Thyroid gland (tissue), 4 donors: ENCODE measurements around the gene TDRD9. TPM values are rescaled to one million over a fixed set of nuclear protein-coding genes. Genes with fewer than 3 reads are reported as not detected.
A peak's percentile ranks its signal among the peaks of the same experiment; 100 is the strongest.

ENCODE experiments used
- DNase-seq, 2 donors: peaks; one replicate each; pipeline ENCODE4 v3.0.0-alpha.2; 2019
- H3K27ac ChIP-seq, 3 donors: fragments of 200-600 bp; sonication (generic); 1 replicate in 2 of 3; 2 replicates in 1 of 3; pipeline ENCODE4 v1.5.1; 2016 to 2019; ENCODE audit warnings: mild to moderate bottlenecking in 1 of 3, moderate library complexity in 1 of 3
- H3K27me3 ChIP-seq: fragments of 200-600 bp; sonication (generic); one replicate; pipeline ENCODE4 v1.5.1; 2019
- H3K36me3 ChIP-seq, 2 donors: fragments of 200-600 bp; sonication (generic); one replicate each; pipeline ENCODE4 v1.5.1; 2016 to 2019
- H3K4me1 ChIP-seq, 2 donors: fragments of 200-600 bp; sonication (generic); one replicate each; pipeline ENCODE4 v1.5.1; 2017 to 2019
- H3K4me3 ChIP-seq, 3 donors: fragments of 200-600 bp; sonication (generic); replicated peaks in 1 of 3; 1 replicate in 2 of 3; 2 replicates in 1 of 3; pipeline ENCODE4 v1.5.1; 2016; ENCODE audit warnings: mild to moderate bottlenecking in 1 of 3
- H3K9me3 ChIP-seq: fragments of 200-600 bp; sonication (generic); one replicate; pipeline ENCODE4 v1.5.1; 2017
- POLR2A ChIP-seq, 2 donors: fragments of 450-650 bp; IDR thresholded peaks; one replicate each; pipeline ENCODE4 v1.6.1; 2017; ENCODE audit warnings: antibody characterized with exemption in 2 of 2, mild to moderate bottlenecking in 2 of 2, moderate library complexity in 1 of 2
- WGBS, 2 donors: methylation state at CpG; one replicate each; pipeline ENCODE4 v1.1.5; 2017; 5-methylcytosine and 5-hydroxymethylcytosine counted together
- intact Hi-C: fragments of 100-400 bp; cut with DNase I; formaldehyde crosslinking; loops from one replicate; pipeline ENCODE4 v1.15.1; 2023
- total RNA-seq, 4 donors: library from RNA; depleted of rRNA; stranded (reverse); fragments of >200 nt; gene quantifications; one replicate each; pipeline ENCODE4 v1.2.3, GENCODE V29; 2016
- TF ChIP-seq, protein P1 (sequence below), 6 experiments: fragments of 200-600 bp in 3 of 6; fragments of 450-650 bp in 3 of 6; sonication (generic) in 3 of 6; IDR thresholded peaks; one replicate each; pipeline ENCODE4 v1.5.1; 2016 to 2019; ENCODE audit warnings: antibody characterized with exemption in 6 of 6, mild to moderate bottlenecking in 2 of 6, inconsistent platforms in 1 of 6, moderate library complexity in 1 of 6

Gene TDRD9
- total RNA-seq, 4 donors from 2014 or later: 27.4 to 85.1 (median 50.0) TPM

DNA sequence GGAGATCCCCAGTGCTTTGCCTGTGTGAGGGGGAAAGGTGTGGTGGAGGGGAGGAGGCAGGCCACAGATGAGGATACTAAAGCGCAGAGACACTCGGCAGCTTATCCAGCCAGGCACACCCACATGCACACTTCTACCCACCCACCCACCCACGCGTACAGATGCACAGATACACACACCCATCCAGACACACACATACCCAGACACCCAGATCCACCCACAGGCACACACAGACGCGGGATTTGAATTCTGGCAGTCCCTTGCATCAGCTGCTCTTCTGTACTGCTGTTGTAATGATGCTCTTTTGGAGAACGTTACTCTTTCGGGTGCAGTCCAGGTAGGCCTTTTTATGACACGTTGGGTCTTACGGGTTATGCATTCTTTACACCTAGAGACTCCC lies 69.8 kb downstream of the TDRD9 start:
- intact Hi-C loops: no loop called here
- no peaks in the 10 kb centered on the region for H3K36me3 ChIP-seq
- H3K27ac ChIP-seq: no peak overlapping the region
- H3K4me1 ChIP-seq: peaks cover 24 to 37% of the 10 kb centered on the region in 2 donors
- no peaks in the 10 kb centered on the region for H3K27me3 ChIP-seq
- TF ChIP-seq, protein P1, sequence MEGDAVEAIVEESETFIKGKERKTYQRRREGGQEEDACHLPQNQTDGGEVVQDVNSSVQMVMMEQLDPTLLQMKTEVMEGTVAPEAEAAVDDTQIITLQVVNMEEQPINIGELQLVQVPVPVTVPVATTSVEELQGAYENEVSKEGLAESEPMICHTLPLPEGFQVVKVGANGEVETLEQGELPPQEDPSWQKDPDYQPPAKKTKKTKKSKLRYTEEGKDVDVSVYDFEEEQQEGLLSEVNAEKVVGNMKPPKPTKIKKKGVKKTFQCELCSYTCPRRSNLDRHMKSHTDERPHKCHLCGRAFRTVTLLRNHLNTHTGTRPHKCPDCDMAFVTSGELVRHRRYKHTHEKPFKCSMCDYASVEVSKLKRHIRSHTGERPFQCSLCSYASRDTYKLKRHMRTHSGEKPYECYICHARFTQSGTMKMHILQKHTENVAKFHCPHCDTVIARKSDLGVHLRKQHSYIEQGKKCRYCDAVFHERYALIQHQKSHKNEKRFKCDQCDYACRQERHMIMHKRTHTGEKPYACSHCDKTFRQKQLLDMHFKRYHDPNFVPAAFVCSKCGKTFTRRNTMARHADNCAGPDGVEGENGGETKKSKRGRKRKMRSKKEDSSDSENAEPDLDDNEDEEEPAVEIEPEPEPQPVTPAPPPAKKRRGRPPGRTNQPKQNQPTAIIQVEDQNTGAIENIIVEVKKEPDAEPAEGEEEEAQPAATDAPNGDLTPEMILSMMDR (IDR thresholded peaks at IDR 0.05): no peak
- TF ChIP-seq POLR2A (IDR thresholded peaks at IDR 0.05): no peak
- no peaks in the 10 kb centered on the region for H3K9me3 ChIP-seq
- no peak for DNase-seq
- WGBS, 2 donors: 93 to 95% methylated on average over 10 of the region's 10 CpGs
- H3K4me3 ChIP-seq: no peak overlapping the region

GRCh38 chr14:103999795-104000440 lies 71.7 kb downstream of the TDRD9 start:
- Histone ChIP-seq H3K27me3 (no peaks in the 10 kb centered on the region), H3K4me1 (peaks cover 23 to 25% of the 10 kb centered on the region in 2 donors), H3K9me3 (no peaks in the 10 kb centered on the region), H3K36me3 (no peaks in the 10 kb centered on the region), H3K4me3 (no peak overlapping the region), H3K27ac (peak overlapping the region in 1 of 3 donors; percentile 83)
- intact Hi-C loops: no loop called here
- TF ChIP-seq POLR2A (IDR thresholded peaks at IDR 0.05): no peak
- TF ChIP-seq, protein P1 (IDR thresholded peaks at IDR 0.05): no peak
- DNase-seq: peak in 1 of 2 donors; percentile 50
- 85 to 92% methylated on average over 7 of the region's 7 CpGs for WGBS, 2 donors

- no peak for TF ChIP-seq POLR2A (IDR thresholded peaks at IDR 0.05)
- TF ChIP-seq, protein P1 (IDR thresholded peaks at IDR 0.05): peak in 1 of 6 experiments; percentile 12
- WGBS, 2 donors: 79 to 81% methylated on average over 4 of the region's 4 CpGs
- Histone ChIP-seq H3K27ac (peak overlapping the region in 2 of 3 donors; percentile 81 to 83), H3K4me1 (peaks cover 18 to 20% of the 10 kb centered on the region in 2 donors), H3K27me3 (no peaks in the 10 kb centered on the region), H3K36me3 (no peaks in the 10 kb centered on the region), H3K9me3 (no peaks in the 10 kb centered on the region), H3K4me3 (no peak overlapping the region)
- DNase-seq: no peak
- intact Hi-C loops: no loop called here
These were observed 72.7 kb downstream of the TDRD9 start for GRCh38 chr14:104001003-104001402.

- TF ChIP-seq, protein P1 (IDR thresholded peaks at IDR 0.05): no peak
- peak in 1 of 2 donors; percentile 7 for TF ChIP-seq POLR2A (IDR thresholded peaks at IDR 0.05)
- DNase-seq: peak; percentile 33 to 67
- H3K27me3 ChIP-seq: no peaks in the 10 kb centered on the region
- H3K36me3 ChIP-seq: no peaks in the 10 kb centered on the region
- peaks cover 18 to 20% of the 10 kb centered on the region in 2 donors for H3K4me1 ChIP-seq
- no peak overlapping the region for H3K4me3 ChIP-seq
- 81% methylated on average over 6 of the region's 6 CpGs for WGBS, 2 donors
- peak overlapping the region; percentile 24 to 83 (median 81) for H3K27ac ChIP-seq
- H3K9me3 ChIP-seq: no peaks in the 10 kb centered on the region
- intact Hi-C loops: no loop called here
These were observed 75.4 kb downstream of the TDRD9 start for GRCh38 chr14:104003616-104004015.

GRCh38 chr14:104004849-104005248 lies 76.6 kb downstream of the TDRD9 start:
- intact Hi-C loops: no loop called here
- TF ChIP-seq, protein P1 (IDR thresholded peaks at IDR 0.05): no peak
- TF ChIP-seq POLR2A (IDR thresholded peaks at IDR 0.05): no peak
- no peak for DNase-seq
- Histone ChIP-seq H3K27me3 (no peaks in the 10 kb centered on the region), H3K27ac (no peak overlapping the region), H3K36me3 (no peaks in the 10 kb centered on the region), H3K4me3 (no peak overlapping the region), H3K9me3 (no peaks in the 10 kb centered on the region), H3K4me1 (peaks cover 18 to 20% of the 10 kb centered on the region in 2 donors)
- 86 to 91% methylated on average over 1 of the region's 1 CpG for WGBS, 2 donors
